GM23248 (cell line): ENCODE data around the gene IFT20.
"Not testable (repeated sequence)": the region's sequence is repeated elsewhere in the genome, so short reads cannot be mapped to it uniquely, and the experiment has no call there.

Source experiments
- EZH2 ChIP-seq: fragments of 200-600 bp; sonication (generic); IDR thresholded peaks from 2 replicates; pipeline ENCODE4 v1.6.1; 2018; ENCODE audit warnings: antibody characterized with exemption, mild to moderate bottlenecking; ENCODE audit not compliant: insufficient read depth, poor library complexity, severe bottlenecking
- EZH2phosphoT487 ChIP-seq: fragments of 200-600 bp; sonication (generic); IDR thresholded peaks from 2 replicates; pipeline ENCODE4 v1.6.1; 2018; ENCODE audit warnings: antibody characterized with exemption, moderate library complexity, mild to moderate bottlenecking, low read depth; ENCODE audit not compliant: insufficient read depth

DNA sequence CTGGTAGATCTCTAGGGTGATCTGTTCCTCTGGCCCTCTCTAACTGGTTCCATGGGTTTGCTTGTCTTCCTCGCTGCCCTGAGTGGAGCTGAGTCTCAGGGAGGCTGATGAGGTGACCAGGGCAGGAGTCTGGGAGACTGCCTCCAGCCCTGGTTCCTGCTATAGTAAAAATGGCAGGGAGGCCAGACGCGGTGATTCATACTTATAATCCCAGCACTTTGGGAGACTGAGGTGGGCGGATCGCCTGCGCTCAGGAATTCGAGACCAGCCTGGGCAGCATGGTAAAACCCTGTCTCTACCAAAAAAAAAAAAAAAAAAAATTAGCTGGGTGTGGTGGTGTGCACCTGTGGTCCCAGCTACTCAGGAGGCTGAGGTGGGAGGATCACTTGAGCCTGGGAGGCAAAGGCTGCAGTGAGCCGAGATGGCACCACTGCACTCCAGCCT is 3.5 kb upstream of the IFT20 start:
- not testable (repeated sequence) for TF ChIP-seq EZH2, EZH2phosphoT487
